NCI-H1417 treated with DMSO at 0.1 percent for 48 hours (cell line): ENCODE data around the gene SLC41A1.
A peak's percentile ranks its signal among the peaks of the same experiment; 100 is the strongest.
"Not testable (repeated sequence)": the region's sequence is repeated elsewhere in the genome, so short reads cannot be mapped to it uniquely, and the experiment has no call there.

ENCODE experiments used
- DNase-seq: peaks from one replicate; lab custom pipeline; 2025; lab: John Stamatoyannopoulos, UW

The SLC41A1 gene

GRCh38 chr1:205812878-205813754, at the start of gene SLC41A1:
Gene SLC41A1 (minus strand): TSS chr1:205813198. CDS start chr1:205810441, 2,757 bp downstream.
- peak; percentile 73 for DNase-seq

DNA sequence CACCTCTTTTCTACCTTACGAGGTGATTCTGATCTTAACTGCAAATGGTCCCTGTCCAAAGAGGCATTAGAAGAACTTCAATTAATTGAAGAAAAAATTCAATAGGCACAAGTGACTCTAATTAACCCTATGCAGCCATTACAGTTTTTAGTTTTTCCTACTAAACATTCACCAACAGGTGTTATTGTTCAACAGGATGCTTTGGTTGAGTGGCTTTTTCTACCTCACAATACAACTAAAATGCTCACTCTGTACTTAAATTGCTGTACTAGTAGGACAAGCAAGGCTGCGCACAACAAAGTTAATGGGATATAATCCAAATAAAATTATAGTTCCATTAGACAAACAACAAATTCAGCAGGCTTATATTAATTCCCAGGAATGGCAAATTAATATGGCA, 48.5 kb upstream of the SLC41A1 start:
- DNase-seq = no peak

DNA sequence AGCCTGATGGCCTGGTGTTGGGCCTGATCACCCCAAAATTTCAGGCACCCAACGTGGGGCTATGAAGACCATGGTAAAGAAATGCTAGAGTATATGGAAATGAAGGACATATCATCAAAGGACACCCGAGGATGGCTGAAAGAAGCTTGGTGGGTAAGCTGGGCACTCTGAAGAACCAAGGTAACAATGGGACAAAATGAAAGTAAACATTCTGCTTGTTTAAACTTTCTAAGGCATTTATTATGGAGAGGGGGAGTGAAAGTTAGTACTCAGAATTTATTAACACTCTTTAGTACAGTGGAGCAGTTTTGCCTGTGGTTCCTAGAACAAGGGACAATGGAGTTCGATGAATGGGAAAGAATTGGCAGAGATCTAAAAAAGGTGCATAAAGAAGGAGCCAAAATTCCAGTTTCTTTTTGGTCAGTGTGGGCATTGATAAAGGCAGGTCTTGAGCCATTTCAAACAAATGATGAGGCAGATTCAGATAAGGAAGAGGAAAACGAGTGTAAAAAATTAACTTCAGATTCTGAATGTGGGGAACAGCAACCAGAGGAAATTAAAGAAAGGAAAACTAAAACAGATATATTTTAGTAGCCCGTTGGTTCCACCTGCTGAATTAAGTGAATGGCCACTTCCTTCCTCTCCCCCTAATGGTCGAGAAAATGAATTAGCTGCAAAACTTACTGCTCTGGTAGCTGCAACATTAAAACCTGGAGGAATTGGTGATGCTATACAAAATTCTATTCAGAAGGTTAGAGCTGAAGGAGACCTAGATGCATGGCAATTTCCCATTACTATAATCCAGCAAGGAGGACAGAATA, 45.4 kb upstream of the SLC41A1 start:
- no peak for DNase-seq

DNA sequence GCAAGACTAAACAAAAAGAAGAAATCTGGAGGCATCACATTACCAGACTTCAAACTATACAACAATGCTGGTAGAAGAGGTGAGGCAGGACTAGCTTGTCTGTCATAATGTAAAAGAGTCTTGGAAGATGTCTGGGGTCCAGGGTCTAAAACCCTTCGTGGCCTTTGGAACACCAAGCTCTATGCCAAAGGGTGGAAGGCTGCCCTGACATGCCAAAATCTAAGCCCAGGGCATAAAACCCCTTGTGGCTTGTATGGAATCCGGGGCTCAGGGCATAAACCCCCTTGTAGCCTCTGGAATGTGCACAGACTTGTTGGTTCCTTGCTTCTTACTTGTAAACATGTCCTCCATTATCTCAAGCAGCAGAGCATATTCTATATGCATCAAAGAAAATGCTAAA, 44.5 kb upstream of the SLC41A1 start:
- DNase-seq = not testable (repeated sequence)

- DNase-seq = no peak
These were observed 43.4 kb upstream of the SLC41A1 start for GRCh38 chr1:205856433-205856832.

GRCh38 chr1:205852969-205853368, 40.0 kb upstream of the SLC41A1 start:
- no peak for DNase-seq

DNA sequence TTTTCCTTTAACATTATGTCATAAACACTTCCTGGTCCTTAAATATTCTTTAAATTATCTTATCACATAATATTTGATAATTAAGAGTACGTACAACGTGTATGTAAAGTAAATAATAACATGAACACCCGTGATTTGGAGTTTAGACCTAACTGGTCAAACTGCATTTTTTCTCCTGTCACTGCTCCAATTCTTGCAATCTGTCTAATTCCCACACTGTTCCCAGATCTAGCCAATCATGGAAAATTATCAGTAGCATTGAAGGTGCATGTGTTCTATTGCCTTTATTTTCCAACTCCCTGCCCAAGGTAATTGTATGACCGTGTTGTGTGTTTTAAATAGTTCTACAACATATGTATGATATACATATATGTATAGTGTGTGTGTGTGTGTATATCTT, 39.0 kb upstream of the SLC41A1 start:
- no peak for DNase-seq

DNA sequence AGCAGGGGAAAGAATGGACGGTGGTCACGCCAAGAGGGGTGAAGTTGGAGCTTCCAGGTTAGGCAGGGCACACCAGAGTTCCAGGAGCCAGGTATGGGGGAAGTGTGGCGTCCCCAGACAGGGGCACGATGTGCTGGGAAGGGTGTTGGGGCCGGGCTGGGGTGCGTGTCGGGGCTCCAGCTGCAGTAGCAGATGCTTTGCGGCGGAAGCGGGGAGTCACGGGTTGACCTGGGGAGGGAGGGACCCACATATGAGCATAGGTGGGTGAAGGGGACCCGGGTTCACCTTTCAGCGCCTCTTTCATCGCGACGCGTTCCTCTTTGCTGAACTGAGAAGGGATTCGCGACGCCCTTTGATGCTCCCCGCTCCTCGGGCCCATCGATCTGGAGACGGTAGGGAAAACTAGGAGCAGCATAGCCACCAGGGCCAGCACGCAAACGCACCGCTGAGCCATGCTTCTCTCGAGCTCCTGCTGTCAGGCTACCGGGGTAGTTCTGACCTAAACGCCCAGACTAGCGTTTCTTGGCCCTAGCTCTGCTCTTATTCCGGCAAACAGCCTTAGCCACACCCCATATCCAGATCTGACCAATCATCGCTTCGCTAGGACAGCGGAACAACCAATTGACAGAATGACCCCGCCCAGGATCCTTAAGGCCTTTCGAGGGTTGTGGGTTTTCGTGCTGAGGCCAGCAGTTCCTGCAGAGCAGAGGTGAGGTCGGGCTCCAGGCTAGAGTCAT, 36.8 kb upstream of the SLC41A1 start, which contains the start of gene PM20D1:
Gene PM20D1, minus strand, starts transcription at position 514 of the 737 bp plus-strand sequence. Its CDS starts 60 bp downstream, at position 454.
- no peak for DNase-seq

DNA sequence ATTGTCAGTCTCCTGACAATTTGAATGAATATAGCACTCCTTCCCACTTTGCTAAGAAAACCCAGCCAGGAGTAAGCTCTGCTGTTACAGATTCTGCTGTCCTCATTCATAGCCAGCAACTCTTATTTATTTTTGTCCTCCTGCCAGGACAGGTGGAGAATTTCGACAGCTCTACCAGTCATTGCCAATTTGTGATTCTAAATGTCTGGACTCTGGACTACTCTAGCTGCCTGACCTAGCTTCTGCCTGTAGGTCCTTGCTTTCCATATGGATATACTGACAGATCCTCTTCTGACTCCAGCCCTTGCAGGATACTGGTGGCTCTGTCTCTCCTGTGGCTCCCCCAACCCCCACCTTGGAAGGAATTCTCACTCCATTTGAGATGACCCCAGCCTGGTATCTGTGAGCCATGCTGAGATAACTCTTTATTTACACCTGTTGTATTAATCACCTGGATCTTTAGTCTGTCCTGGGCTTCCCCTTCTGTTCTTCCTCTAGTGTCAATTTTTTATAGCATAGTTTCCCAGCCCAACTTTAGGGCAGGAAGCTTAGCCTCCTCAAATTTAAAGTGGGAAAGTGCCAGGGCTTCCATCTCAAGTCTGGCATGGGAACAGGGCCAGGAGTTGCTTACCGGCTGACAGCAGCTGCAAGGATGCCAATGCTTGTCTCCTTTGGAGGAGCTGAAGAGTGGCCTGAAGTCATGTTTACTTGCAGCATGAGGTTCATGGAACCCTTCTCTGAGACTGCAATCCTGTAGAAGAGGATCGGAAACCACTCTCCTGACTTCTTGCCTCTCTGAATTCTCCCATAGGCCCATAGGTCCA, 30.2 kb upstream of the SLC41A1 start:
- DNase-seq = no peak

GRCh38 chr1:205842229-205842628, 29.2 kb upstream of the SLC41A1 start:
- DNase-seq = no peak

DNA sequence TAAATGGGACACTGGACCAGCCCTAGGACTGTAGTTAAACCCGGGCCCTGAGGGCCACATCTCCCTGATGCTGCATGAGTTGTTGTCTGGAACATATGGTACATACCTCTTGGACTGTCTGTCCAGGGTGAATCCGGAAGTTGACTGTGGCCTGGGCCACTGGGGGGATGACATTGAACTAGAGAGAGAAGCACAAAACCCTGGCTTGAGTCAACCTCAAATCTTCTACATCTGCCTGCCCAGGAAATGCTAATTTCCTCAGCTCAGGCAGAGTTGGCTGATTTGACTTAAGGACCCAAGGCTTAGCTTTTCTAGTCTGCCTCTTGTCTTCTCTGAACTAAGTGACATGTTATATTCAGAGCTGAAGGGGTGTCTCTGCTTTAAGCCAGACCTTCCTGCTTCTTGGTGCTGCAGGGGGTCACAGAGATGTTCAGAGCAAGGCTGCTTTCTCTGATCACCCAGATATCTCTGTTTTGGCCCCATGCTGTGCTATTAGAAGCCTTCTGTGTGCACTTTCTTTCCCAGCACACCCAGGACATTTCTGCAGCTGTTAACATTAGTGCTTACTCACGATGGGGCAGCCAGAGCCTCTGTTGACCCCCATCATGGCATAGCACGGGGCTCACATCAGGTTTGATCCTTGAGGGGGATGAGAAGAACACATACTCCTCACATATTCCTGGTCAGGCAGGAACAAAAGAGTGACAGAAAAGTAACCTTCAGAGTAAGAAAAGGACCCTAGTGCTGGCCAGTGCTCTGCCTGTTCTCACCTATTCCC, 27.3 kb upstream of the SLC41A1 start:
- no peak for DNase-seq

GRCh38 chr1:205837382-205837970, 24.5 kb upstream of the SLC41A1 start:
- DNase-seq = no peak

DNA sequence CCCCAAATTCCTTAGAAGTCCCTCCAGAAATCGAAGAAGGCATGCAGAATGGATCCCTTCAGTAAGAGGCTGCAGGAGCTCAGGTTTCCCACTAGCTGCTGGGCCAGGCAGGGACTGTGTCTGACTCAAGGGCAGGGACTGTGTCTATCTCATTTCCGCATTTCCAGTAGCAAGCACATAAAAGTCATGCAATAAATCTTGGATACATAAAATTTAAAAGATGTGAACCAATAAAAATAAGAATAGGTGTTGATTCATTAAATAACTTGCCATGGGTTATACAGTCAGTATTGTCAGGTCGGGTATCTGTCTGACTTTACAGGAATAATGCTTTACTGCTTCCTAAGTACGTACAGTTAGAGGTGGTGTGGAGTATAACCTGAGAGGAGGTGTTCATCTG, 21.8 kb upstream of the SLC41A1 start:
- DNase-seq = no peak

DNA sequence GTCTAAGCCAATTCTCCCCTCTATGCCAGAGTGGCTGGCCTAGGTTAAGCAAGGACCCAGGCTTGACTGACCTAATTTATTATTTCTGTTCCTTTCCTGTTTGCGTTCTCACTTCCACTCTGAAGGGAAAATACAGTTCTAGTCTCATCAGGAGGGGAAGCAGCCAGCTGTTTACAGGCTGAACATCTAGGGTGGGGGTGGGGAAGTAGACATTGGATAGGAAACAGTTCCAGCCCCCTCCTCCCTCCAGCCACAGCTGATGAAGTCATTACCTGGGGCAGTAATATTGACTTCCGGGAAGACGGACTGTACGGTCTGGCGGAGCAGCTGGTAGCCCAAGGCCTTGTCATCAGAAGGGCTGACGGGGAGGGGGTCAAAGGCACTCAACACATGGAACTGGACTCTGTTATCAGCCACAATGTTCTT, 19.3 kb upstream of the SLC41A1 start:
- no peak for DNase-seq

DNA sequence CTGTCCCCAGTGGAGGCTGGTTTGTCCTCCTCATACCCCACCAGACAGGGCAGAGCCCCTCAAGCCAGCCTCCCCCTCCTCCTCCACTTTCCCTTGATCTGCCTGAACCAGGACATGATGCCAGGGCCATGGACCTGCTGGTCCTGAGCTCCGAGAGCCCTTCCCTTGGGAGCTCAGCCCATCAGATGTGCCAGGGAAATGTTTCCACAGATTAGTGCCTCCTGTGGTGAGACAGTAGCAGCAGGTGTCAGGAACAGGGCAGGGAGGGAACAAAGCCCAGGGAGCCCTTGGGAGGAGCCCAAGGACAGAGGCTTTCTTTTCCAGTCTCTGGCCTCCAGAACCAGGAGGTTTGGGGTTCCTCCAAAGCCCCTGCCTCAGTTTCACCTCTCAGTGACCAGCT, 14.6 kb upstream of the SLC41A1 start:
- no peak for DNase-seq

GRCh38 chr1:205826995-205827394, 14.0 kb upstream of the SLC41A1 start:
- no peak for DNase-seq

DNA sequence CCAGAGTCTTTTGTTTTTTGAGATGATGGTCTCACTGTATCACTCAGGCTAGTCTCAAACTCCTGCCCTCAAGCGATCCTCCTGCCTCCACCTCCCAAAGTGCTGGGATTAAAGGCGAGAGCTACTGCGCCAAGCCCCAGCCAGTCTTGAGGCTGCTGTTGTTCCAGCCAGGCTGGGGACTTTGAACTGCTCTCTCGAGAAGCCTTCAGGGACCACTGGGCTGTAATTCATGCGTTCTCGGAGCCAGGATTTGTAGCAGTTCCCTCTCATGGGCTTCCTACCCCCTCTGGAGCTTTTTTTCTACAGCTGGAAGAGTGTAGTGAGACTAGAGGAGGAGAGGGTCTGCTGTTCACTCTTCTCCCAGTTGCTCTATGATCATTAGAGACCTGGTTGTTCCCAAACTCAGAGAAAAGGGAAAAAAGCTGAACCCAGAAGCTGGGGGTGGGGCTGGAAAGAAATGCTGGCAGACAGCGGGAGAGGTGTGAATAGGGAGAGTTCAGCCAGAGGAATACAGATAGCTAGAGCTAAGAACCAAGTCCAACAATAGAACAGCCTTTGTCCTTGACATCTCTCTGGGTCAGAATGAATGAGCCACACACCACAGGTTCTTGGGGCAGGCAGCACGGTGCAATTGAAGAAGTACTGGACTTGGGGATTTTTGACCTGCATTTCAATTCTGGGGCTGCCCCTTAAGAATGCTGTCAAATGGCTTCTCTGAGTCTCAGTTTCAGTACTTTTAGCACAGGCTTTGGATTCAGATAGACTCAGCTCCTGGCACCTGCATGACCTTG, 13.2 kb upstream of the SLC41A1 start:
- DNase-seq = no peak

- no peak for DNase-seq
These were observed 11.2 kb upstream of the SLC41A1 start for GRCh38 chr1:205824180-205824579.

- DNase-seq = not testable (repeated sequence)
These were observed 10.3 kb upstream of the SLC41A1 start for GRCh38 chr1:205823260-205823659.
